GM12865 (cell line): ENCODE measurements around the gene AP1S3.

Experiments used
- DNase-seq: peaks from one replicate; pipeline ENCODE4 v3.0.0; 2010; ENCODE audit warnings: low read depth
- H3K4me3 ChIP-seq: 2 replicates; pipeline ENCODE4 v1.5.1; 2011; ENCODE audit warnings: mild to moderate bottlenecking, low read depth, low read length, control low read depth
- TF ChIP-seq, protein P1 (sequence below): IDR thresholded peaks from 2 replicates; pipeline ENCODE4 v1.5.1; 2011; ENCODE audit warnings: low read length, control low read depth, low read depth, inconsistent platforms; ENCODE audit not compliant: insufficient read depth; ENCODE audit errors: missing control alignments

The AP1S3 gene

DNA sequence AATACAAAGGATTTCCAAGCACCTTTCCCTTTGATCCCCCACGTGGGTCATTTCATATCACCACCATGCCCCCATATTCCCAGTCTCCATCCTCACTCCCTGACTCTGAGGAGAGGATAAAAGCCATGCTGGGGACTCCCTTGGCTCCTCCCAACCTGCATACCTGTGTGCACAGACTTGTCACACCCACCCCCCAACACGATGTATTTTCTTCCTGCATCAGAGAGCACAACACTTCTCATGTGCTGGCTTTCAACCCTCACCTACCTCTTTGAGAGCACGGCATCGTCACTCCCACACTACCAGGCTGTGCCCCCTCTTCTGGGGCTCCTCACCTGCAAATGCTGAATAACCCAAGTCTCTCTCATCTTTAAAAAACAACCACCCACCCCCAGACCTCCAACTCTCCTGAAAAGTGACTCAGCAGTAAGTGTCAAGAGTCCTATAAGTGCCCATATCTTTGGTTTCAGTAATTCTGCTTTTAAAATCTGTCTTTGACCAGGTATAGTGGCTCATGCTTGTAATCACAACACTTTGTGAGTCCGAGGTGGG, 53.1 kb downstream of the AP1S3 start:
- no peak overlapping the region for H3K4me3 ChIP-seq
- TF ChIP-seq, protein P1, sequence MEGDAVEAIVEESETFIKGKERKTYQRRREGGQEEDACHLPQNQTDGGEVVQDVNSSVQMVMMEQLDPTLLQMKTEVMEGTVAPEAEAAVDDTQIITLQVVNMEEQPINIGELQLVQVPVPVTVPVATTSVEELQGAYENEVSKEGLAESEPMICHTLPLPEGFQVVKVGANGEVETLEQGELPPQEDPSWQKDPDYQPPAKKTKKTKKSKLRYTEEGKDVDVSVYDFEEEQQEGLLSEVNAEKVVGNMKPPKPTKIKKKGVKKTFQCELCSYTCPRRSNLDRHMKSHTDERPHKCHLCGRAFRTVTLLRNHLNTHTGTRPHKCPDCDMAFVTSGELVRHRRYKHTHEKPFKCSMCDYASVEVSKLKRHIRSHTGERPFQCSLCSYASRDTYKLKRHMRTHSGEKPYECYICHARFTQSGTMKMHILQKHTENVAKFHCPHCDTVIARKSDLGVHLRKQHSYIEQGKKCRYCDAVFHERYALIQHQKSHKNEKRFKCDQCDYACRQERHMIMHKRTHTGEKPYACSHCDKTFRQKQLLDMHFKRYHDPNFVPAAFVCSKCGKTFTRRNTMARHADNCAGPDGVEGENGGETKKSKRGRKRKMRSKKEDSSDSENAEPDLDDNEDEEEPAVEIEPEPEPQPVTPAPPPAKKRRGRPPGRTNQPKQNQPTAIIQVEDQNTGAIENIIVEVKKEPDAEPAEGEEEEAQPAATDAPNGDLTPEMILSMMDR = no peak
- no peak for DNase-seq

DNA sequence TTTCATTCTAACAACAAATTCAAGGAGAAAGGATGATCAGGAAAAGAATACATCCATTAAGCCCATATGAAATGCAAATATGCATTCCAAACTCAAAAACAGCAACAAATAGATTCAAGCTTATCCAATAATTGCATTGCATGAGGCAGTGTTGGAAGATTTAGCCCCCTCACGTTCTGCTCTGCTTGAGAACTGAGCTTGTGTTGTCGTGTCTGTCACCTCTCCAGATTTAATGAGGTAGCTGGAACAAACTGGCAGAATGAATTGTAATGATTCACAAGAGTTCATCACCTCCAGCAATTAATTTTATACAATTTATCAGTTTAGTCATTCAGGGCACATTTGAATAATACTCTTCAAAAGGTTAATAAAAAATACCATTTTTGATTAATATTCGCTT, 54.8 kb downstream of the AP1S3 start:
- TF ChIP-seq, protein P1 = no peak
- no peak overlapping the region for H3K4me3 ChIP-seq
- DNase-seq = no peak

DNA sequence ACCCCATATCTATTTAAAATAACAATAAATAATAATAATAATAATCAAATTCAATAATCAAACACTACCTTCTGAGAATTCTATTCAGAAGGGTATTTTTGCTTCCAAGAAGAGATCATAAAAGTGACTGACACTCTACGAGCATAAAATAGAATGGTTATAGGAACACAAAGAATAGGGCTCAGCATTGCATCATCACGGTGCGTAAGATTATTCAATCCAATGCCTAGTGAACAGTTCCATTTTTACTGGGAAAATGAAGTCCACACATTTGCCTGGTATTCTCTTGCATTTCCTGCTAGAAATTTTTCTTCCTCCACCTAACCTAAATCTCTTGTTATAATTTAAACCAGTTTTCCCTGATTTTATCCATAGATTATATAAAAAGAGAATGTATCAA, 55.8 kb downstream of the AP1S3 start:
- TF ChIP-seq, protein P1 = no peak
- no peak for DNase-seq
- no peak overlapping the region for H3K4me3 ChIP-seq

DNA sequence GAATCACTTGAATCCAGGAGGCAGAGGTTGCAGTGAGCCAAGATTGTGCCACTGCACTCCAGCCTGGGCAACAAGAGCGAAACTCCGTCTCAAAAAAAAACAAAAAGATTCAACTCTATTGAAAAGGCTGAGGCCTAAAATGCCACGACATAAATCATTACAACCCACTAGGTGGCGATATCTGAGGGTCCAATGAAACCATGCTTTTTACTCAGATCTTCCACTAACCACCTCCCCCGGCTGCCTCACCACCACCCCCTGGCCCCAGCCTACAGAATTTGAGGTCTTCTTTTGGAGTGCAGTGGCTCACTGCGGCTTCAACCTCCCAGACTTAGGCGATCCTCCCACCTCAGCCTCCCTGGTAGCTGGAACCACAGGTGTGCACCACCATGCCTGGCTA, 57.5 kb downstream of the AP1S3 start:
- H3K4me3 ChIP-seq = no peak overlapping the region
- peak; percentile 79 for DNase-seq
- TF ChIP-seq, protein P1 = peak; percentile 42

DNA sequence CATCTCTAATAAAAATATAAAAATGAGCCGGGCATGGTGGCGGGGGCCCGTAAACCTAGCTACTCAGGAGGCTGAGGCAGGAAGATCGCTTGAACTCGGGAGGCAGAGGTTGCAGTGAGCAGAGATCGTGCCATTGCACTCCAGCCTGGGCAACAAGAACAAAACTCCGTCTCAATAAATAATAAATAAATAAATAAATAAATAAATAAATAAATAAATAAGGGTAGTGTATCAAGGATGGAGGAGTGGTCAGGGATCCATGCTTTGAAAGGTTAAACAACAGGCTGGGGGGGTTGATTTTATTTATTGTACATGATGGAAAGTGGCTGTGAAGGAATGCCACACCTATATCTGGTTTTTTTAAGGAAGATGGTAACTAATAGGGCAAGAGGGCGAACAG, 63.2 kb downstream of the AP1S3 start:
- DNase-seq = no peak
- TF ChIP-seq, protein P1 = no peak
- no peak overlapping the region for H3K4me3 ChIP-seq

DNA sequence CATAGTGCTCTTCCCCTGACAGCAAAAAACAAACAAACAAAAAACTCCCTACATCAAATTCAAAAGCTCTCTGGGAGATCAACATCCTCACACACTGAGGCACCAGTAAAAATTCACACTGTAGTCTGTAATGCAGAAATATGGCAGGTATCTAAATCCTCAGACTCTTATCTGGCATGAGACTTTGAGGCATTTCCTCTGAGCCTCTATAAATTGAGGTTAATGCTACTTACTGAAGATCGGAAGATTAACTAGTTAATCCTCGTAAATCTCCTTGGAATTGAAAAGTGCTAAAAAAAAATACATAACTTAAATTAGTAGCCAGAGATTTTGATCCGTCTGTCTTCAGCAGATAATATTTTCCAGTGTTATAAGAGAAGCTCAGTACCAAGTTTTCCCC, 65.0 kb downstream of the AP1S3 start:
- DNase-seq = no peak
- TF ChIP-seq, protein P1 = no peak
- no peak overlapping the region for H3K4me3 ChIP-seq

DNA sequence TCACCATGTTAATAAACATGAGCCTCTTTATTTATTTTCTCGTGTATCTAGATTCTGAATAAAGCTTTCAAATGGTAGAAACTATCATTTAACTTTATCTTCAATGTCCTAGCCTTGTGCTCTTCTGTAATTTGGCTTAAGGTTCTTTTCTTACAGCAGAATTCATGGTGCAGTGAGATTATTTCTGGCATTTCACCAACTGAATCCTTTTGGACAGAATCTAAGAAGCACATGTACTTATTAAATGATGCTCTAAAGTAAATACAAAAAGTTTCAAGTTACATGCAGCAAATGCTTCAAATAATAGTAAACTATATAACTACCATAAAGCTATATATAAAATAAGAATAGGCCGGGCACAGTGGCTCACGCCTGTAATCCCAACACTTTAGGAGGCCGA, 65.9 kb downstream of the AP1S3 start:
- no peak overlapping the region for H3K4me3 ChIP-seq
- TF ChIP-seq, protein P1 = no peak
- no peak for DNase-seq
